A549 (cell line): ENCODE measurements around the gene CAPN2.
"Not testable (repeated sequence)": the region's sequence is repeated elsewhere in the genome, so short reads cannot be mapped to it uniquely, and the experiment has no call there.

ENCODE experiments used
- GATA3 ChIP-seq: IDR thresholded peaks from 2 replicates; pipeline ENCODE4 v1.6.1; 2012; ENCODE audit warnings: borderline replicate concordance
- TF ChIP-seq, protein P1 (sequence below): fragments of 450-650 bp; IDR thresholded peaks from 2 replicates; pipeline ENCODE4 v1.6.1; 2014; ENCODE audit warnings: antibody characterized with exemption
- TF ChIP-seq, protein P2 (sequence below): fragments of >200 bp; sonication (Bioruptor Twin); formaldehyde crosslinking; IDR thresholded peaks from 3 replicates; pipeline ENCODE4 v1.5.1; 2016

DNA sequence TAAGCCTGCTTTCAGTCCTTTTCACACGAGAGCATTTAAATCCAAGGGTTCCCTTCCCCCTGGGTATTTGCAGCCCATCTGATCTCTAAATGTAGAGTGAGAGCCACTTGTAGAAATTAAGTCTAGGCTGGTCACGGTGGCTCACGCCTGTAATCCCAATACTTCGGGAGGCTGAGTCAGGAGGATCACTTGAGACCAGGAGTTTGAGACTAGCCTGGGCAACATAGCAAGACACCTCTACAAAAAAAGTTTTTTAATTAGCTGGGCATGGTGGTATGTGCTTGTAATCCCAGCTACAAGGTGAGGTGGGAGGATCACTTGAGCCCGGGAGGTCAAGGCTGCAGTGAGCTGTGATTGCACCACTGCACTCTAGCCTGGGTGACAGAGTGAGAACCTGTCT, 24.3 kb downstream of the CAPN2 start:
- TF ChIP-seq, protein P1, sequence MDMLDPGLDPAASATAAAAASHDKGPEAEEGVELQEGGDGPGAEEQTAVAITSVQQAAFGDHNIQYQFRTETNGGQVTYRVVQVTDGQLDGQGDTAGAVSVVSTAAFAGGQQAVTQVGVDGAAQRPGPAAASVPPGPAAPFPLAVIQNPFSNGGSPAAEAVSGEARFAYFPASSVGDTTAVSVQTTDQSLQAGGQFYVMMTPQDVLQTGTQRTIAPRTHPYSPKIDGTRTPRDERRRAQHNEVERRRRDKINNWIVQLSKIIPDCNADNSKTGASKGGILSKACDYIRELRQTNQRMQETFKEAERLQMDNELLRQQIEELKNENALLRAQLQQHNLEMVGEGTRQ, result not testable (repeated sequence)
- TF ChIP-seq, protein P2, sequence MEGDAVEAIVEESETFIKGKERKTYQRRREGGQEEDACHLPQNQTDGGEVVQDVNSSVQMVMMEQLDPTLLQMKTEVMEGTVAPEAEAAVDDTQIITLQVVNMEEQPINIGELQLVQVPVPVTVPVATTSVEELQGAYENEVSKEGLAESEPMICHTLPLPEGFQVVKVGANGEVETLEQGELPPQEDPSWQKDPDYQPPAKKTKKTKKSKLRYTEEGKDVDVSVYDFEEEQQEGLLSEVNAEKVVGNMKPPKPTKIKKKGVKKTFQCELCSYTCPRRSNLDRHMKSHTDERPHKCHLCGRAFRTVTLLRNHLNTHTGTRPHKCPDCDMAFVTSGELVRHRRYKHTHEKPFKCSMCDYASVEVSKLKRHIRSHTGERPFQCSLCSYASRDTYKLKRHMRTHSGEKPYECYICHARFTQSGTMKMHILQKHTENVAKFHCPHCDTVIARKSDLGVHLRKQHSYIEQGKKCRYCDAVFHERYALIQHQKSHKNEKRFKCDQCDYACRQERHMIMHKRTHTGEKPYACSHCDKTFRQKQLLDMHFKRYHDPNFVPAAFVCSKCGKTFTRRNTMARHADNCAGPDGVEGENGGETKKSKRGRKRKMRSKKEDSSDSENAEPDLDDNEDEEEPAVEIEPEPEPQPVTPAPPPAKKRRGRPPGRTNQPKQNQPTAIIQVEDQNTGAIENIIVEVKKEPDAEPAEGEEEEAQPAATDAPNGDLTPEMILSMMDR, result not testable (repeated sequence)
- not testable (repeated sequence) for TF ChIP-seq GATA3
